Activated T-cell treated with anti-CD3 and anti-CD28 coated beads, Interleukin-2, amount 50 U/mL, for 4 hours (primary cell): ENCODE data around the gene DENND6A. TPM values are rescaled to one million over a fixed set of nuclear protein-coding genes. Genes with fewer than 3 reads are reported as not detected.

Experiments used
- ATAC-seq, 2 donors: fragments of 200-7000 bp; cut with Tn5 transposase; one replicate each; pipeline ENCODE4 v1.10.0; 2021
- DNase-seq: peaks from one replicate; pipeline ENCODE4 v3.0.0-alpha.2; 2020
- H3K27me3 Mint-ChIP-seq: one replicate; pipeline ENCODE4 v1.8.0; 2021; ENCODE audit warnings: low read depth, mixed read lengths
- H3K36me3 Mint-ChIP-seq: one replicate; pipeline ENCODE4 v1.8.0; 2022; ENCODE audit warnings: mixed read lengths; ENCODE audit not compliant: insufficient read depth
- H3K4me1 Mint-ChIP-seq: one replicate; pipeline ENCODE4 v1.8.0; 2021; ENCODE audit warnings: low read depth, mixed read lengths
- H3K4me3 Mint-ChIP-seq: one replicate; pipeline ENCODE4 v1.8.0; 2021; ENCODE audit warnings: mild to moderate bottlenecking, moderate library complexity, mixed read lengths
- H3K9me3 Mint-ChIP-seq: one replicate; pipeline ENCODE4 v1.8.0; 2021; ENCODE audit warnings: mixed read lengths
- total RNA-seq, 3 donors: library from RNA; stranded (reverse); gene quantifications; one replicate each; pipeline ENCODE4 v1.2.1, GENCODE V29; 2021

Gene DENND6A
- total RNA-seq, 3 donors from 2014 or later: 9.4 to 12.0 (median 11.9) TPM

- DNase-seq: no peak
- peaks cover 18% of the 10 kb centered on the region for H3K36me3 Mint-ChIP-seq
- H3K4me1 Mint-ChIP-seq: peaks cover 49% of the 10 kb centered on the region
- no peak for ATAC-seq
- peak overlapping the region; percentile 96 for H3K4me3 Mint-ChIP-seq
- H3K27me3 Mint-ChIP-seq: no peaks in the 10 kb centered on the region
- H3K9me3 Mint-ChIP-seq: no peaks in the 10 kb centered on the region
These were observed 98.7 kb downstream of the DENND6A start for GRCh38 chr3:57594144-57594543.

- Mint-ChIP-seq H3K9me3 (no peaks in the 10 kb centered on the region), H3K4me3 (no peak overlapping the region), H3K27me3 (no peaks in the 10 kb centered on the region), H3K36me3 (peaks cover 18% of the 10 kb centered on the region), H3K4me1 (peaks cover 47% of the 10 kb centered on the region)
- ATAC-seq: no peak
- no peak for DNase-seq
These were observed 100.6 kb downstream of the DENND6A start for GRCh38 chr3:57592306-57592705.

GRCh38 chr3:57587905-57588304 lies 105.0 kb downstream of the DENND6A start:
- DNase-seq (no peak), ATAC-seq (no peak)
- Mint-ChIP-seq H3K9me3 (no peaks in the 10 kb centered on the region), H3K4me1 (peaks cover 38% of the 10 kb centered on the region), H3K4me3 (no peak overlapping the region), H3K27me3 (no peaks in the 10 kb centered on the region), H3K36me3 (peaks cover 13% of the 10 kb centered on the region)

GRCh38 chr3:57586778-57587177 lies 106.1 kb downstream of the DENND6A start:
- no peaks in the 10 kb centered on the region for H3K9me3 Mint-ChIP-seq
- H3K27me3 Mint-ChIP-seq: no peaks in the 10 kb centered on the region
- ATAC-seq (no peak), DNase-seq (no peak)
- peaks cover 13% of the 10 kb centered on the region for H3K36me3 Mint-ChIP-seq
- no peak overlapping the region for H3K4me3 Mint-ChIP-seq
- peaks cover 30% of the 10 kb centered on the region for H3K4me1 Mint-ChIP-seq

GRCh38 chr3:57583544-57583943 lies 109.3 kb downstream of the DENND6A start:
- H3K4me1 Mint-ChIP-seq: peaks cover 27% of the 10 kb centered on the region
- ATAC-seq (no peak), DNase-seq (no peak)
- H3K4me3 Mint-ChIP-seq: no peak overlapping the region
- H3K36me3 Mint-ChIP-seq: peaks cover 11% of the 10 kb centered on the region
- no peaks in the 10 kb centered on the region for H3K27me3 Mint-ChIP-seq
- H3K9me3 Mint-ChIP-seq: no peaks in the 10 kb centered on the region

- Mint-ChIP-seq H3K36me3 (peaks cover 16% of the 10 kb centered on the region), H3K4me1 (peaks cover 24% of the 10 kb centered on the region), H3K27me3 (no peaks in the 10 kb centered on the region), H3K9me3 (no peaks in the 10 kb centered on the region), H3K4me3 (no peak overlapping the region)
- ATAC-seq (peak in 1 of 2 donors; percentile 30), DNase-seq (no peak)
These were observed 110.3 kb downstream of the DENND6A start for GRCh38 chr3:57582474-57583168.

- Mint-ChIP-seq H3K4me1 (peaks cover 12% of the 10 kb centered on the region), H3K27me3 (no peaks in the 10 kb centered on the region), H3K4me3 (no peak overlapping the region), H3K36me3 (peaks cover 34% of the 10 kb centered on the region), H3K9me3 (no peaks in the 10 kb centered on the region)
- no peak for DNase-seq
- no peak for ATAC-seq
These were observed 115.1 kb downstream of the DENND6A start for GRCh38 chr3:57577801-57578200.

GRCh38 chr3:57575966-57576626 lies 116.8 kb downstream of the DENND6A start:
- no peaks in the 10 kb centered on the region for H3K9me3 Mint-ChIP-seq
- H3K4me1 Mint-ChIP-seq: peaks cover 10% of the 10 kb centered on the region

More at GRCh38 chr3:57575966-57576626, 116.8 kb downstream of the DENND6A start:
- no peak for DNase-seq
- ATAC-seq: no peak
- no peak overlapping the region for H3K4me3 Mint-ChIP-seq
- H3K36me3 Mint-ChIP-seq: peaks cover 41% of the 10 kb centered on the region
- no peaks in the 10 kb centered on the region for H3K27me3 Mint-ChIP-seq

Other genes with a start within 250 kb of the DENND6A start
- gene DNAH12, start 148.7 kb downstream of the DENND6A start, total RNA-seq: under 1 TPM in 1 of 3 donors, not detected in 2; 0.05 TPM
- gene PDE12, start 136.8 kb downstream of the DENND6A start, total RNA-seq: 10 to 100 TPM; 42.4 to 44.7 (median 43.9) TPM
- gene ARF4, start 95.7 kb downstream of the DENND6A start, total RNA-seq: 10 to 100 TPM; 86.6 to 97.7 (median 92.3) TPM
- gene SLMAP, start 63.2 kb upstream of the DENND6A start, total RNA-seq: 10 to 100 TPM; 55.7 to 61.4 (median 56.1) TPM